ENCODE results near the gene TULP4. TPM values are rescaled to one million over a fixed set of nuclear protein-coding genes. Genes with fewer than 3 reads are reported as not detected.
"Not testable (repeated sequence)": the region's sequence is repeated elsewhere in the genome, so short reads cannot be mapped to it uniquely, and the experiment has no call there.

TULP4 gene
- total and polyA plus RNA-seq, 7 experiments from 2014 or later, result 33.3 to 79.0 (median 51.8) TPM

GRCh38 chr6:158464483-158464882 lies 152.2 kb downstream of the TULP4 start:
- H3K27ac ChIP-seq (ENCODE audit: low read depth, low read length), result no peak overlapping the region
- peaks cover 0 to 29% (median 6%) of the 10 kb centered on the region in 3 experiments for H3K36me3 ChIP-seq (ENCODE audit: control insufficient read depth in 2 of 3, insufficient read depth in 3 of 3, low read length in 3 of 3)
- intact Hi-C loops (cut with micrococcal nuclease), result no loop called here
- ChIA-PET POLR2A (no interaction called here), CTCF (no interaction called here)
- ATAC-seq (no peak), DNase-seq (no peak)
- no peaks in the 10 kb centered on the region for H3K4me1 ChIP-seq (ENCODE audit: control insufficient read depth in 2 of 2, insufficient read depth in 2 of 2, low read length in 2 of 2)
- no peaks in the 10 kb centered on the region for H3K27me3 Mint-ChIP-seq
- H3K9me3 Mint-ChIP-seq, result peaks cover 0 to 2% (median 0%) of the 10 kb centered on the region in 11 donors
- H3K4me3 ChIP-seq (ENCODE audit: low read length), result no peak overlapping the region
- no peaks in the 10 kb centered on the region for H3K9me3 ChIP-seq (ENCODE audit: control insufficient read depth in 2 of 3, low read length in 3 of 3)
- peaks cover 0 to 5% (median 0%) of the 10 kb centered on the region in 7 donors for H3K4me1 Mint-ChIP-seq
- no peaks in the 10 kb centered on the region for H3K27me3 ChIP-seq (ENCODE audit: control insufficient read depth in 2 of 2, insufficient read depth in 2 of 2, low read length in 2 of 2)
- H3K27ac Mint-ChIP-seq, result no peak overlapping the region
- H3K4me3 Mint-ChIP-seq, result no peak overlapping the region
- H3K36me3 Mint-ChIP-seq, result peaks cover 11 to 61% (median 45%) of the 10 kb centered on the region in 5 donors

- Histone ChIP-seq H3K4me3 (ENCODE audit: low read length) (no peak overlapping the region), H3K36me3 (ENCODE audit: control insufficient read depth in 2 of 3, insufficient read depth in 3 of 3, low read length in 3 of 3) (peaks cover 0 to 29% (median 6%) of the 10 kb centered on the region in 3 experiments), H3K27ac (ENCODE audit: low read depth, low read length) (no peak overlapping the region), H3K4me1 (ENCODE audit: control insufficient read depth in 2 of 2, insufficient read depth in 2 of 2, low read length in 2 of 2) (no peaks in the 10 kb centered on the region), H3K27me3 (ENCODE audit: control insufficient read depth in 2 of 2, insufficient read depth in 2 of 2, low read length in 2 of 2) (no peaks in the 10 kb centered on the region), H3K9me3 (ENCODE audit: control insufficient read depth in 2 of 3, low read length in 3 of 3) (no peaks in the 10 kb centered on the region)
- Mint-ChIP-seq H3K4me3 (no peak overlapping the region), H3K4me1 (peaks cover 0 to 2% (median 0%) of the 10 kb centered on the region in 7 donors), H3K9me3 (peaks cover 0 to 2% (median 0%) of the 10 kb centered on the region in 11 donors), H3K27ac (no peak overlapping the region), H3K36me3 (peaks cover 12 to 61% (median 42%) of the 10 kb centered on the region in 5 donors), H3K27me3 (no peaks in the 10 kb centered on the region)
- intact Hi-C loops (cut with micrococcal nuclease), result no loop called here
- DNase-seq, result no peak
- CTCF ChIA-PET, result no interaction called here
- ATAC-seq, result no peak
- POLR2A ChIA-PET, result no interaction called here
Observed at GRCh38 chr6:158465257-158465656, 153.0 kb downstream of the TULP4 start.

GRCh38 chr6:158465747-158466146 lies 153.5 kb downstream of the TULP4 start:
- no peaks in the 10 kb centered on the region for H3K4me1 ChIP-seq (ENCODE audit: control insufficient read depth in 2 of 2, insufficient read depth in 2 of 2, low read length in 2 of 2)
- DNase-seq (no peak), ATAC-seq (no peak)
- H3K4me1 Mint-ChIP-seq, result peaks cover 0 to 2% (median 0%) of the 10 kb centered on the region in 7 donors
- no peaks in the 10 kb centered on the region for H3K27me3 Mint-ChIP-seq
- H3K36me3 ChIP-seq (ENCODE audit: control insufficient read depth in 2 of 3, insufficient read depth in 3 of 3, low read length in 3 of 3), result peaks cover 0 to 29% (median 6%) of the 10 kb centered on the region in 3 experiments
- no peak overlapping the region for H3K27ac Mint-ChIP-seq
- no peaks in the 10 kb centered on the region for H3K27me3 ChIP-seq (ENCODE audit: control insufficient read depth in 2 of 2, insufficient read depth in 2 of 2, low read length in 2 of 2)
- CTCF ChIA-PET, result no interaction called here
- POLR2A ChIA-PET, result no interaction called here
- no peak overlapping the region for H3K4me3 Mint-ChIP-seq
- H3K9me3 ChIP-seq (ENCODE audit: control insufficient read depth in 2 of 3, low read length in 3 of 3), result no peaks in the 10 kb centered on the region
- intact Hi-C loops (cut with micrococcal nuclease), result no loop called here
- H3K27ac ChIP-seq (ENCODE audit: low read depth, low read length), result no peak overlapping the region
- H3K9me3 Mint-ChIP-seq, result peaks cover 0 to 2% (median 0%) of the 10 kb centered on the region in 11 donors
- H3K4me3 ChIP-seq (ENCODE audit: low read length), result no peak overlapping the region
- H3K36me3 Mint-ChIP-seq, result peaks cover 12 to 63% (median 44%) of the 10 kb centered on the region in 5 donors

- no peaks in the 10 kb centered on the region for H3K27me3 Mint-ChIP-seq
- Histone ChIP-seq H3K4me3 (ENCODE audit: low read length) (no peak overlapping the region), H3K4me1 (ENCODE audit: control insufficient read depth in 2 of 2, insufficient read depth in 2 of 2, low read length in 2 of 2) (no peaks in the 10 kb centered on the region), H3K36me3 (ENCODE audit: control insufficient read depth in 2 of 3, insufficient read depth in 3 of 3, low read length in 3 of 3) (peaks cover 0 to 26% (median 6%) of the 10 kb centered on the region in 3 experiments), H3K9me3 (ENCODE audit: control insufficient read depth in 2 of 3, low read length in 3 of 3) (no peaks in the 10 kb centered on the region), H3K27ac (ENCODE audit: low read depth, low read length) (no peak overlapping the region), H3K27me3 (ENCODE audit: control insufficient read depth in 2 of 2, insufficient read depth in 2 of 2, low read length in 2 of 2) (no peaks in the 10 kb centered on the region)
- ChIA-PET POLR2A (no interaction called here), CTCF (no interaction called here)
- peaks cover 10 to 53% (median 45%) of the 10 kb centered on the region in 5 donors for H3K36me3 Mint-ChIP-seq
- ATAC-seq (no peak), DNase-seq (no peak)
- H3K27ac Mint-ChIP-seq, result no peak overlapping the region
- H3K9me3 Mint-ChIP-seq, result peaks cover 0 to 2% (median 0%) of the 10 kb centered on the region in 11 donors
- no peak overlapping the region for H3K4me3 Mint-ChIP-seq
- no peaks in the 10 kb centered on the region for H3K4me1 Mint-ChIP-seq
- intact Hi-C loops (cut with micrococcal nuclease), result no loop called here
Observed at GRCh38 chr6:158467923-158468322, 155.7 kb downstream of the TULP4 start.

- Mint-ChIP-seq H3K36me3 (peaks cover 10 to 50% (median 37%) of the 10 kb centered on the region in 5 donors), H3K4me3 (no peak overlapping the region), H3K4me1 (no peaks in the 10 kb centered on the region), H3K9me3 (peaks cover 0 to 2% (median 0%) of the 10 kb centered on the region in 11 donors), H3K27ac (no peak overlapping the region), H3K27me3 (no peaks in the 10 kb centered on the region)
- ATAC-seq, result no peak
- H3K4me1 ChIP-seq (ENCODE audit: control insufficient read depth in 2 of 2, insufficient read depth in 2 of 2, low read length in 2 of 2), result no peaks in the 10 kb centered on the region
- ChIA-PET POLR2A (no interaction called here), CTCF (no interaction called here)
- H3K27me3 ChIP-seq (ENCODE audit: control insufficient read depth in 2 of 2, insufficient read depth in 2 of 2, low read length in 2 of 2), result no peaks in the 10 kb centered on the region
- H3K4me3 ChIP-seq (ENCODE audit: low read length), result no peak overlapping the region
- intact Hi-C loops (cut with micrococcal nuclease), result no loop called here
- DNase-seq, result no peak
- H3K27ac ChIP-seq (ENCODE audit: low read depth, low read length), result no peak overlapping the region
- no peaks in the 10 kb centered on the region for H3K9me3 ChIP-seq (ENCODE audit: control insufficient read depth in 2 of 3, low read length in 3 of 3)
- H3K36me3 ChIP-seq (ENCODE audit: control insufficient read depth in 2 of 3, insufficient read depth in 3 of 3, low read length in 3 of 3), result peaks cover 0 to 23% (median 3%) of the 10 kb centered on the region in 3 experiments
Observed at GRCh38 chr6:158468666-158469065, 156.4 kb downstream of the TULP4 start.

- H3K27ac ChIP-seq (ENCODE audit: low read depth, low read length); H3K4me1 ChIP-seq (ENCODE audit: control insufficient read depth in 2 of 2, insufficient read depth in 2 of 2, low read length in 2 of 2); POLR2A ChIA-PET; H3K9me3 ChIP-seq (ENCODE audit: control insufficient read depth in 2 of 3, low read length in 3 of 3); intact Hi-C loops (cut with micrococcal nuclease); H3K27me3 Mint-ChIP-seq; CTCF ChIA-PET; H3K4me3 ChIP-seq (ENCODE audit: low read length); DNase-seq; H3K4me1 Mint-ChIP-seq; H3K27me3 ChIP-seq (ENCODE audit: control insufficient read depth in 2 of 2, insufficient read depth in 2 of 2, low read length in 2 of 2); H3K4me3 Mint-ChIP-seq; ATAC-seq; H3K27ac Mint-ChIP-seq; H3K9me3 Mint-ChIP-seq: not testable (repeated sequence)
- peaks cover 0 to 14% (median 0%) of the 10 kb centered on the region in 3 experiments for H3K36me3 ChIP-seq (ENCODE audit: control insufficient read depth in 2 of 3, insufficient read depth in 3 of 3, low read length in 3 of 3)
- peaks cover 6 to 55% (median 42%) of the 10 kb centered on the region in 5 donors for H3K36me3 Mint-ChIP-seq
Observed at GRCh38 chr6:158470023-158470422, 157.8 kb downstream of the TULP4 start.

- Mint-ChIP-seq H3K27me3 (no peaks in the 10 kb centered on the region), H3K4me3 (no peak overlapping the region), H3K4me1 (no peaks in the 10 kb centered on the region), H3K9me3 (peaks cover 0 to 3% (median 0%) of the 10 kb centered on the region in 11 donors), H3K27ac (no peak overlapping the region), H3K36me3 (peaks cover 3 to 55% (median 44%) of the 10 kb centered on the region in 5 donors)
- Histone ChIP-seq H3K36me3 (ENCODE audit: control insufficient read depth in 2 of 3, insufficient read depth in 3 of 3, low read length in 3 of 3) (peaks cover 0 to 8% (median 0%) of the 10 kb centered on the region in 3 experiments), H3K9me3 (ENCODE audit: control insufficient read depth in 2 of 3, low read length in 3 of 3) (no peaks in the 10 kb centered on the region), H3K27ac (ENCODE audit: low read depth, low read length) (no peak overlapping the region), H3K4me1 (ENCODE audit: control insufficient read depth in 2 of 2, insufficient read depth in 2 of 2, low read length in 2 of 2) (no peaks in the 10 kb centered on the region), H3K4me3 (ENCODE audit: low read length) (no peak overlapping the region), H3K27me3 (ENCODE audit: control insufficient read depth in 2 of 2, insufficient read depth in 2 of 2, low read length in 2 of 2) (no peaks in the 10 kb centered on the region)
- ATAC-seq (no peak), DNase-seq (no peak)
- ChIA-PET CTCF (no interaction called here), POLR2A (interaction anchor here (0.6 kb wide), 2 partner anchors 200 to 220 kb away, joined by 5 read pairs; no protein-coding TSS in a partner anchor)
- intact Hi-C loops (cut with micrococcal nuclease), result no loop called here
Observed at GRCh38 chr6:158471339-158471738, 159.1 kb downstream of the TULP4 start.

All from naive thymus-derived CD4-positive, alpha-beta T cell (primary cell).